NCI-H1694 treated with DMSO at 0.1 percent for 48 hours (cell line): Measurements from ENCODE around the gene SEC14L1.
"Not testable (repeated sequence)": the region's sequence is repeated elsewhere in the genome, so short reads cannot be mapped to it uniquely, and the experiment has no call there.

Experiments
- DNase-seq: peaks from one replicate; lab custom pipeline; 2025; lab: John Stamatoyannopoulos, UW

Gene SEC14L1

GRCh38 chr17:77140878-77141767 lies at the start of gene SEC14L1:
Gene SEC14L1, plus strand, starts transcription at chr17:77140969. Its CDS starts 2,628 bp downstream, at chr17:77143597.
- DNase-seq = no peak

GRCh38 chr17:77092025-77092424 lies 48.7 kb upstream of the SEC14L1 start:
- DNase-seq = no peak

GRCh38 chr17:77095461-77095860 lies 45.3 kb upstream of the SEC14L1 start:
- DNase-seq = no peak

GRCh38 chr17:77096570-77097214 lies 44.1 kb upstream of the SEC14L1 start:
- peak; percentile 41 for DNase-seq

GRCh38 chr17:77097631-77098180 lies 43.1 kb upstream of the SEC14L1 start:
- no peak for DNase-seq

- DNase-seq = no peak
These were observed 41.8 kb upstream of the SEC14L1 start for GRCh38 chr17:77098884-77099545.

GRCh38 chr17:77099997-77100396 lies 40.8 kb upstream of the SEC14L1 start:
- DNase-seq = no peak

GRCh38 chr17:77101521-77102410 lies 39.0 kb upstream of the SEC14L1 start:
- DNase-seq = no peak

GRCh38 chr17:77102411-77103134 lies 38.2 kb upstream of the SEC14L1 start:
- DNase-seq = not testable (repeated sequence)

GRCh38 chr17:77105706-77106105 lies 35.1 kb upstream of the SEC14L1 start:
- DNase-seq = no peak

GRCh38 chr17:77106874-77107358 lies 33.9 kb upstream of the SEC14L1 start:
- DNase-seq = no peak

- no peak for DNase-seq
These were observed 33.0 kb upstream of the SEC14L1 start for GRCh38 chr17:77107506-77108433.

GRCh38 chr17:77109159-77109759 lies 31.5 kb upstream of the SEC14L1 start:
- no peak for DNase-seq

- DNase-seq = no peak
These were observed 30.9 kb upstream of the SEC14L1 start for GRCh38 chr17:77109764-77110359.

GRCh38 chr17:77111165-77111933 lies 29.4 kb upstream of the SEC14L1 start:
- not testable (repeated sequence) for DNase-seq

- DNase-seq = no peak
These were observed 28.9 kb upstream of the SEC14L1 start for GRCh38 chr17:77111934-77112296.

- DNase-seq = no peak
These were observed 25.3 kb upstream of the SEC14L1 start for GRCh38 chr17:77115510-77115909.

GRCh38 chr17:77115947-77116346 lies 24.8 kb upstream of the SEC14L1 start:
- no peak for DNase-seq
